HG03025 (cell line): ENCODE results near the gene SLC34A3.

Experiments
- ATAC-seq: cut with Tn5 transposase; IDR thresholded peaks from one replicate; pipeline ENCODE4 v1.9.1; 2021; ENCODE audit warnings: mild to moderate bottlenecking, moderate library complexity; ENCODE audit not compliant: unreplicated experiment, low FRiP score

SLC34A3 gene

DNA sequence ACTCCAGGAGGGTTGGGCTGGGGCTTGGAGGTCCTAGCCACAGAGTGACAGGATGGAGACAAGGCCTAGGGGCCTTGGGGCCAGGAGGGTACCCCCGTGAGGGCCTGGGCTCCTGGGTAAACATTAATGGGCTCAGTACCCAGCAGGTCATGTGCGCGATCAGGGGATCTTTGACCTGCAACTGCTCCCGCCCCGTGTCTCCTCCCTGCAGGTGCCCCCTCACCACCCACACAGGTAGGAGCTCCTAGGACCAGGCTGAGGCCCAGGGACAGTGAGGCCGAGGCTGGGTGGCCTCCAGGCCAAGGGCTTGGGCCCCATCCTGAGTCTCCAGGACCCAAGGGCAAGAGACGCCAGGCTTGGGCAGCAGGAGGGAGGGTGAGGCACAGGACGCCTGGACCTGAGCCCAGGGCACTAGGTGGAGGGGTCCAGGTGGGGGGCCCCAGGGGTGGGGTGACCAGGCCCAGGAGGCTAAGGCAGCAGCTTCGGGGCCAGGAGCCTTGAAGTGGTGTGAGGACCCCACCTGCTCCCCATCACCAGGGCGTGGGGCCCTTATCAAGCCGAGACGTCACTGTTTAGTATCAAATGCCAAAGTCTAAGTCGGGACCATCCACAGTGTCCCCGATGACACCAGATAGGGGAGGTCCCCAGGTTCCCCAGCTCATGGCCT lies at the start of gene SLC34A3:
TSS of gene SLC34A3 (plus strand) at position 197 of the 667 bp plus-strand sequence. CDS start 802 bp downstream, outside the sequence.
- ATAC-seq, result no peak

DNA sequence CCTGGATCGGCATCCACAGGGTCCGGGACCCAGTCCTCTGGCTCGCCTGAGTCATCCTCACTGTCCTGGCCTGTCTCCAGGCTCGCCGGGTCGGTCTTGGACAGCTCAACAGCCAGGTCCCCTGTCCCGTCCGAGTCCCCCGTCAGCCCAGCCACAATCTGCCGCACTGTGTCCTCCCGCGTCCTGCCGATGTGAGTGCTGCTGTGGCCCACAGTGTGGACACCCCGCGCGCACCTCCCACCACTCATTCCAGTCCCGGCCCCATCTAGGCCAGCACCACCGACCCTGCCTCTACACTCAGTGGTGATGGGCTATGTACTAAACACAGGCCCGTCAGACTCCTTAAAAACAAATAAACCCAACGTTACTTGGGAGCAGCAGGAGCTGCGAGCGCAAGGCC lies 49.0 kb upstream of the SLC34A3 start:
- ATAC-seq, result no peak

DNA sequence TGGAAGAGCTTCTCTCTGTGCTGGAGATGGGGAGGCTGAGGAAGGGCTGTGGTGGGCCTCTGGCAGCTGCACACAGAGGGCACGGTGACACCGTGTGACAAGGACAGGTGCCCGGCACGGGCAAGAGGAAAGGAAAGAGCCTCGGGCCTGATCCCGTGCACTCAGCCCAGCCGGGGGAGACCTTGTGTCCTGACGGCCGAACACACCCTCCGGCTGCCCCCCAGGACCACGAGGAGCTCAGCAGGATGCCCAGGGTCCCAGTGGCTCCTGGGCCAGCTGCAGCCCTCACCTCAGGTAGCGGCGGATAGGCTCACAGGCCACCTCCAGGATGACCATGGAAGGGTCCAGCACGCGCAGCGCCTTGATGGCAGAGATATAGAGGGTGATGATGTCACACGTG lies 47.9 kb upstream of the SLC34A3 start:
- no peak for ATAC-seq

DNA sequence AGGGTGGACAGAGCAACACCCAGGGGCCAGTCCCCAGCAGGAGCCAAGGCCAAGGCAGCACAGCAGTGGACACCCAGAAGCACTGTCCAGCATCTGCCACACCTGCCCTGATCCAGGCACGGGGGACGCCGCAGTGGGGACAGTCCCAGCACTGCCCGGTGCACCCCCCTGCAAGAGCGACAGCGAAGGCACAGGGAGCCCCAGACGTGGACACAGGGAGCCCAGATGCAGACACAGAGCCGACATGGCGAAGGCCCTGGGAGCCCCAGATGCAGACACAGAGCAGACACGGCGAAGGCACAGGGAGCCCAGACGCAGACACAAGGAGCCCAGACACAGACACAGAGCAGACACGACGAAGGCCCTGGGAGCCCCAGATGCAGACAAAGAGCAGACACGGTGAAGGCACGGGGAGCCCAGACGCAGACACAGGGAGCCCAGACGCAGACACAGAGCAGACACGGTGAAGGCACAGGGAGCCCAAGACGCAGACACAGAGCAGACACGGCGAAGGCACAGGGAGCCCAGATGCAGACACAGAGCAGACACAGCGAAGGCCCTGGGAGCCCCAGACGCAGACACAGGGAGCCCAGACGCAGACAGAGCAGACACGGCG lies 46.6 kb upstream of the SLC34A3 start:
- no peak for ATAC-seq

DNA sequence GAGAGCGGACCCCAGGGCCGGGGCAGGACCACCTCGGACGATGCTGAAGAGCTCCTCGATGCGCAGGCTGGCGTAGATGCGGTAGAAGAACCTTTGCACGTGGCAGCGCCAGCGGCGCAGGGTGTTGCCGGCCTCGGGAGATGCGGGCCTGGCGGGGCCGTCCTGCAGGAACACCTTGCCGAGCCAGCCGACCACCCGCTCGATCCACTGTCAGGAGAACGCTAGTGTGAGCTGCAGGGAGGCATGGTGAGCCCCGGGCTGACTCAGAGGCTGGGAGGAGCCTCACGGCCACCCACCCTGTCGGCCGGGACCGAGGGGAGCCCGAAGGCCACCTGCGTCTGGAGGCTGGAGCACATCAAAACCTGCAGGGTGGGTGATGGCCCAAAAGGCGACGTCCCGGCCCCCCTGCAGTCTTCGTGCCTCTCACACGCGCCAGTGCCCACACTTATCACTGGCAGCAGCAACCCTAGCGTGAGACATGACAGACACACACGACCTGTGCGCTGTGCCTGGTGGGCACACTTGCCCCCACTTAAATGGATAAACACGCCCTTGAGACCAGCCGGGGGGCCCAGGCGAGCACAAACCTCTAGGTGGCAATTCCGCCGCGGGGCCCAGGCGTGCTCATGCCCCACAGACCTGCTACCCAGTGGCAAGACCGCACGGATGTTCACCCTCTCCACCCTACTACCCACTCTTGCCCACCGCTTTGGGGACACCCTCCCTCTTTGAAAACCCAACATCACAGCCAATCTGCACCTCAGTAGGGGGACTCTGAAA lies 45.6 kb upstream of the SLC34A3 start:
- ATAC-seq, result no peak

DNA sequence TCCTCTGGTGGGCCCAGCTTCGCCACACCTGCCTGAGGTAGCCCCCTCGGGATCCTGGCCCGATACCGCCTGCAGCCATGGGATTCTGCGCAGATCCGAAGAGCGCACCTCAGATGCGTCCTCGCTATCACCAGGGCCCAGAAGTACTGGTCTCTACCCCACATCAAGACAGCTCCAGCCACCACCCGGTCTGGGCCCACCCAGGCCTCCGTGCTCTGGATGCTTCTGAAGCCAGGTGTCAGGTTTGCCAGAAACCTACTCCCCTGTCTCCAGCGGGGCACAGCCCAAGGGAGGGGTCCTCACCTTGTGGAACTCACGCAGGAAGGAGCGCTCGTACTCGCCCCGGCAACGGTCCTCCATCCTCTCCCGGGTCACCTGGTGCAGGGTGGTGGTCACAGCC lies 44.8 kb upstream of the SLC34A3 start:
- ATAC-seq, result no peak

DNA sequence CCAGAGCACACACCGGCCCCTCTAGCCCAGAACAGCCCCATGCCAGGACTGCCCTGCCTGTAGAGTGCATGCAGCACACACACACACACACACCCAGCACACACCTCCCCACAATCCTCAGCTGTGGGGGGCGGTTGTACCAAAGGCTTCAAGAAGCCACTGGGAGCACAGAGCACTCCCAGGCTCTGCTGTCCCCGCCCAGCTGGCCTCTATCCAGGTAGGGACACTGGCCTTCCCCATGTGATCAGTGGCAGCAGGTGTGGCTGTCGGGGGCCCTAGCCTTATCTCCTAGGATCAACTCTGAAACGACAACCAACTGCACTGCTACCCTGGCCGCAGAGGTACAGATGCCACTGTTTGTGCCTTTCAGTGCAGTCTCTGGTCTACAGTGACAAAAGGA lies 44.3 kb upstream of the SLC34A3 start:
- no peak for ATAC-seq

DNA sequence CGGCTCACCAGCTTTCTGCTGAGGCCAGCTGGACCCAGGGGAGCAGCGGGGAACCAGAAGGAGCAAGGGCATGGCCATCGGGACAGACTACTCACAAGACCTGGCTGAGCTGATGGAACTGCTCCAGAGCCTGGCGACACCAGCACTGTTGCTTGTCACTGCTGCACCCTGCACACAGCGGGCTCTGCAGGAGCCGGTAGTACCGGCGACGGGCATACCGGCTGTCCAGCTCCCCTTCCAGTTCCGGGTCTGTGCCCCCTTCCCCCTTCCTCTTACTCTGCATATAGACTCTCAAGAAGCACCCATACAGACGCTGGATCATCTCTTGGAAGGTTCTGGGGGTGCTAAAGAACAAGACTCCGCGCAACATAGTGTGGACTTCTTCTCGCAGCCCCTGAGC lies 43.3 kb upstream of the SLC34A3 start:
- ATAC-seq, result no peak

DNA sequence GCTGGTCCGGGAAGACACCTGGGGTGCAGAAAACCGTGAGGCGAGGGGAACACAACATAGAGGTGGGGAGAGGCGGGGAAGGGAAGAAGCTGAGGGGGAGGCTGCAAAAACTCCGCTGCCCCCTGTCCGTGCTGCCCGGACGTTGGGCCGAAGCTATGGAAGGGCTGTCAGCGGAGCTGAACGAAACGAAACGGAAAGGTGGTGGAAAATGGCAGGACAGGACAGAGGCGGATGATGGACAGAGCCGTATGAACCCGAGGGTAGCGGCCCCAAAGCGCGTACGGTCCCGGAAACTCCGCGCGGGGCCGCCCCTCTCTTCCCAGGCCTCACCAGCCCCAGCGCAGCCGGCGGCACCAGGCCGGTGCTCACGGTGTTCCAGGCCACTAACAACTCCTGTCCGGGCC lies 42.6 kb upstream of the SLC34A3 start:
- peak; percentile 7 for ATAC-seq

DNA sequence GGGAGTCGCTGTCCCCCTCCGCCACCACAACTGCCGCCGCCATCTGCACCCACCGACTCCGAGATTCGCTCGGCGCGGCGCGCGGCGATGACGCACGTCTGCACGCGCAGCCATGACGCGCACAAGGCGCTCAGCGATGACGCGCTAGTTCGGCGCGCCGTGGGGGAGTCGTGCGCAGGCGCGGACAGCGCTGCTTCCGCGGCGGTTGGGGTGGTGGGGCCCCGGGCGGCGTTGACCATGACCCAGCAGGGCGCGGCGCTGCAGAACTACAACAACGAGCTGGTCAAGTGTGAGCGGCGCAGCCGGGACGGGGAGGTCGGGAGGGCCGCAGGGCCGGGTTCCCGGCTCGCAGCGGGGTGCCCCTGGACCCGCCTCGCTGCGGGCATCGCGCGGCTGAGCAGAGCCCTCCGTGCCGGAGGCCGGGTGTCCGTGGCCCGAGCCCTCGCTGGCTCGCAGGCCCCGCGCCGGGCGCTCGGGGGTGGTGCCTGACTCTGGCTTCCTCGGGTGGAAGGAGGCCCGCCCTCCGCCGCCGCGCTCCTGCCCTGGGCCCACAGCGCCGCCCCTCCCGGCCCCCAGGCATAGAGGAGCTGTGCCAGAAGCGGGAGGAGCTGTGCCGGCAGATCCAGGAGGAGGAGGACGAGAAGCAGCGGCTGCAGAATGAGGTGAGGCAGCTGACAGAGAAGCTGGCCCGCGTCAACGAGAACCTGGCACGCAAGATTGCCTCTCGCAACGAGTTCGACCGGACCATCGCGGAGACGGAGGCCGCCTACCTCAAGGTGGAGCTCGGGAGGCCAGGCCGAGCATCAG lies 42.0 kb upstream of the SLC34A3 start, which contains the start of the genes ANAPC2 and SSNA1:
TSS of gene ANAPC2 (minus strand) at position 71 of the 807 bp plus-strand sequence. CDS start at position 43, 28 bp downstream.
TSS of gene SSNA1 (plus strand) at position 187 of the 807 bp plus-strand sequence. CDS start at position 238, 51 bp downstream.
- peak; percentile 69 for ATAC-seq

DNA sequence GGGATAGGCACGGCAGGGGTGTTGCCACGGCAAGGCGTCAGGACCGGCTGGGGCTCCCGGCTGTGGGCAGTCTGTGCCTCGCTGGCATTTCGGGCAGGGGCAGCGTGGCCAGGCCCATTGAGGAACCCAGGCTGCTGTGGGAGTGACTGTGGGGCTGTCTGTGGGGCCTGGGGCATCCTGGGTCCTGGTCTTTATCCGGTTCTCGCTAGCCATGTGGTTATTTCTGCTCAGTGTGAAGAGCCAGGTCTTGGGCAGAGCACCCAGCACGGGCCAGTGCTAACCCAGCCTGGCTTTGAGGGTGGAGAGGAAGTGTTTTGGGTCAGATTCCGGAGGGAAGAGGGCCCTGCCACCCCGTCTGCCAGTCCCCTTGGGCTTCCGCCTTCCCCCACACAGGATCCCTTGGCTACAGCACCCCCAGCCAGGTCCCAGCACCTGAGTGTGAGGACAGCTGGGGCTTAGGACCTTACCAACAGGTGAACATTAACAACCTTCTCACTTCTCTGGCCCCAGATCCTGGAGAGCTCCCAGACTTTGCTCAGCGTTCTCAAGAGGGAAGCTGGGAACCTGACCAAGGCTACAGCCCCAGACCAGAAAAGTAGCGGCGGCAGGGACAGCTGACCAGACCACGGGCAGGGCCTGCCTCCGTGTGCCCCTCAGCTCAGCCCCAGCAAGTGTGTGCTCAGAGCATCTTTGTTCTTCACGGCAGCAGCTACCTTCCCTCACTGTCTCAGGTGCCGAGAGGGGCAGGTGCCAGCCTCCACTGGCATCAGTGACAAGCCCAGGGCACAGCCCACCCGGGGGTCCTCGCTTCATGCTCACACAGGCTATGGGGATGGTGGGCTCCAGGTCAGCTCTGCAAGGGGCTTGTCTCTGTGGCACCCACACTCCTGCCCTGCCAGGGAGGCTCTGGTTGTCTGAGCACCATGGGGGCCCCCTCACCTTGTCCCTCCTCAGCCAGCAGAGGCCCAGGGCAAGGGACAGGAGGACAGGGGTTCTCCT lies 41.1 kb upstream of the SLC34A3 start:
- no peak for ATAC-seq

DNA sequence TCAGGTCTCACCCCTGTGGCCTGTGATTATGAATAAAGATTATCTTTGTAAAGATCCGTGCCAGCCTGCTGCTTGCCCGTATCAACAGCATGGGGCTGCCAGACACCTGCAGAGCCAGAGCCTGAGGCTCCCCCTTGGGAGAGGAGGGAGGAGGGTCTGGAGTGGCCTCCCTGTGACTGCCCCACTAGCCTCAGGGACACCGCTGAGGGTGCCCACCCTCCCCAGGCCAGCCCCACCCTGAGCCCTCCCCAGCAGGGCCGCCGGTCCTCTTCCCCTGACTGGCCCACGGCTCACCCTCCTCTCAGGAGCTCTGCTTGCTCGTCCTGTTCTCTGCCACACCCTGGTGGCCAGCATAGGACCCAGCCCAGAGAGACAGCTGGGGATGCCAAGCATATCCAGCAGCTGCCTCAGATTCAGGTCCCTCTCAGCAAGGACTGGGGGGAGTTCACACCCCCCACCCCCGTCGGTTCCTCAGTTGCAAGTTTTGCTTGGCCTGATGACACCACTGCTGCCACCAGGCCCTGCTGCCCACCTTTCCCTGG lies 40.3 kb upstream of the SLC34A3 start:
- ATAC-seq, result no peak

DNA sequence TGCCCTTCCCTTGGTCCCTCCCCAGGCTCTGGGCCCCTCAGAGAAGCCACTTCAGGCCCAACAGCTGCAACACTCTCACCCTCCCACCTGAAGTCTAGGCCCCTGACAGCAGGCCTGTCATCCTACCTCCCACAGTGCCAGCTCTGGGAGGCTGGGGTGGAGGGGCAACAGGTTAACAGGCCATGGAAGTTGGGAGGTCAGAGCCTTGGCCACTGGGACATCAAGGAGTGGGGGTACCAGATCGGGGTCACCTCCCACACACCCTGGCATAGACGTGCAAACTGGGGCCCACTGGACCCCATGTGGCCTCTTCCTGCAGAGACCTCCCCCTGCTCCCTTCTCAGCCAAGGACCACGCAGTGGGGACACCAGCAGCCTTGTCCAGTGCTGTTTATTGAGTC lies 39.5 kb upstream of the SLC34A3 start:
- ATAC-seq, result no peak

DNA sequence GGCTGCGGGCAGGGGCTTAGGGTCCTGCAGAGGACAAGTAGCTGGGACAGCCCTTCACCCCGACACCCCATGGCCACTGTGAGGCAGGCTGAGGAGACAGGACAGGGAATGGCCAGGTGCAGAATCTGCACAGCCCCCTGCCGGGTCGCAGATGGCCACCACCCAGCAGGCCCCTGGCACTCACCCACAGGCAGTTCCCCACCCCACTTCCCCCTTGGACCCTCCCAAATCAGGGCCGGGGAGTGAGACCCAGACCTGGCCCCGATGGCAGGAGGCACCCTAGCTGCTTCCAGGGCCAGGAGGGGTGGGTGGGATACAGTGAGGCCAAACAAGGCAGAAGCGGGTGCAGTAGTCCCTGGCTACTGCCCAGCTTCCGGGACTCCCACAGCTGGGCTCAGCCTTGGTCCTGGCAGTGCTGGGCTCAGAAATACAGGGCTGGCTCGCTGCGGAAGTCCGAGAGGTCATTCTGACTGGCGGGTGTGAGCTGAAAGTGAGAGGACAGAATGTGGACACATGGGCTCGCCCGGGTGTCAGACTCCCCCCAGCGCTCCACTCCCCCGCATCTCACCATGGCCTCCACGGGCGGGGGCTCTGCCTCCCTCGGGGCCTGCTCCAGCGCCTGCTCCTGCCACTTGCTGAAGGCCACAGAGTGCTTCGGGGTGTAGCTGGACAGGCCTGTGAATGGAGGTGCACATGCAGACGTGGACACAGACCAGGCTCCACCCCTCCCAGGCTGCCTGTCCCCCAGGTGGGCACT lies 38.8 kb upstream of the SLC34A3 start:
- no peak for ATAC-seq

DNA sequence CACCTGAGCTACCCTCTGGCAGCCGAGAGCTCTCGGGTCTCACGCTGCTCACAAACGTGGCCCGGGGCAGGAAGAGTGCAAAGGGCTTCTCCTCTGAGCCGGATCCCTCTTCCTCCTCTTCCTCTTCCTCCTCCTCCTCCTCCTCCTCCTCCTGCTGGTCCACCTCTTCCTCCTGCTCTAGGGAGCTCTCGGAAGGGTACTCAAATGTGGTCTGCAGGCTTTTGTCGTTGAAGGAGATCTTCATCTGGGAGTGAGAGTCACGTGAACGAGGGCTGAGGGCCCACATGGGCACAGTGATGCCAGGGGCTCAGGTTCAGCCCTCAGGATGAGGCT lies 38.3 kb upstream of the SLC34A3 start:
- ATAC-seq, result no peak

DNA sequence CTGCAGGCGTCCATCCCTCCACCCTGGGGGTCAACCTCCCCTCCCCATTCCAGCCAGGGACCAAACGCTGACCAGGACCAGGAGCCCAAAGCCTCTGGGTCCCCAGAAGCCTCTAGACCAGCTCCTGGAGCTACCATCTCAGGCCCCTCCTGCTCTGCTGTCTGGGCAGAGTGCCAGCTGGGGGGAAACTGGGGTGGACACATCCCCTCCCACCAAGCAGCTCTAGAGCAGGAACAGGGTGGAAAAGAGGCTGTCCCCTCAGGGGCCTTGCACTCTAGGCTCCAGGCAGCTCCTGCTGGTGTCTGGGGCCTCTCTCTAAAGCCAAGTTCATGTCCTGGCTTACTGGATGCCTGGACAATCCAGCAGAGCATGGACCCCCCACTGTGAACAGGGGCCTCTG lies 37.8 kb upstream of the SLC34A3 start:
- no peak for ATAC-seq

DNA sequence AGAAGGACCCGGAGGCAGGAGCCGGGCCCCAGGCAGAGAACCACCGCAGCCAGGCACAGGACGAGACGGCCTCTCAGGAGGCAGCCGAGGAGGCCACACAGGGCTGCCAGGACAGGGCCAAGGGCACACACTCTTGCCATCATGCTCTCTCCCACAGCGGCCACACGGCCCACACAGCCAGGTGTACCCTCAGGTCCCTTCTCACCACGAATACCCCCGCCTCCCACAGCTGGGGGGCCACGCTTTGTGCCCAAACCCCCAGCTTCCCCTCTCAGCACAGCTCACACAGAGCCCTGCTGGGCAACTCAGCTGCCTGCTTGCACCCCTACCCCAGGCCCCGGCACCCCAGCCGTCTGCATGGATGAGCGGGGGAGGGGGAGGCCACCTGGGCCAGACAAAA lies 36.9 kb upstream of the SLC34A3 start:
- no peak for ATAC-seq

DNA sequence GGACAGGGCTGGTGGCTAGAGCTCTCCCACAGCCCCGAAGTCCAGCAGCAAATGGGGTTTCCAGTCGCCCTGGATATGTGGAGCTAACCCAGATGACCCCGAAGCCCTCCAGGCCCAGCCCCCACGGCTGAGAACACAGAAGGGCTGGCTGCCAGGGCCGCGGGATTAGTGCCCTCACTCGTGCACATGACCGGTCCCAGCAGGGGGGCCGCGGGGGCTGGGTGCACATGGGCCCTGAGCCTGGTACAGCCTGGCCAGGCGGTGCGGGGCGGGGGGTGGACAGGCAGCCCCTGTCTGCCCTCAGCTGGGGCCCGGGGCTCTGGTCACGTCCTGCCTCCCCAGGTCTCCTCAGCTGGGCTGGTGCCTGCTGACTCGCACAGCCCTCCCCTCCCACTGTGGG lies 36.3 kb upstream of the SLC34A3 start:
- no peak for ATAC-seq

DNA sequence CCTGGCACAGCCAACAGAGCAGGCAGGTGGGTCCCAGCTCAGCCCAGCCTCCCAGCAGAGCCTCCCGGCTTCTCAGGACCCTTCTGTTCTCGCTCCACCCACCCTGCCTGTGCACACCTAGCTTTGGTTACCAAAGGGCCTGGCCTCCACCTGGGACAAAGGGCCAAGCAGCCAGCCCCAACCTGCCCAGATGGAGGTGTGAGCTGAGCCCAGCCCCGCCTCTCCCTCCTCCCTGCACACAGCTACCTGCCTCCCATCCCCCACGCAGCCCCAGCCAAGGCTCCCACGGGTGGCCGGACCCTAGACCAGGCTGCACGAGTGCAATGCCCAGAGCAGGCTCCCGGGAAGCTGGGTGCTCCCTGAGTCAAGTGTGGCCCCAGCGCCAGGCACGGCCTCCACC lies 35.8 kb upstream of the SLC34A3 start:
- ATAC-seq, result no peak
